Gastroesophageal sphincter (tissue), 4 donors: Measurements from ENCODE around the gene DAPK2. TPM values are rescaled to one million over a fixed set of nuclear protein-coding genes. Genes with fewer than 3 reads are reported as not detected.

ENCODE experiments used
- ATAC-seq: fragments of 150-250 bp; one replicate; pipeline ENCODE4 v1.9.1; 2016; ENCODE audit warnings: mild to moderate bottlenecking, moderate library complexity
- H3K27ac ChIP-seq, 4 donors: fragments of 200-600 bp; sonication (generic) in 3 of 4; 1 replicate in 3 of 4; 2 replicates in 1 of 4; pipeline ENCODE4 v1.5.1; 2016 to 2019
- H3K27me3 ChIP-seq: fragments of 200-600 bp; sonication (generic); one replicate; pipeline ENCODE4 v1.5.1; 2019
- H3K36me3 ChIP-seq, 2 donors: fragments of 200-600 bp; sonication (generic); one replicate each; pipeline ENCODE4 v1.5.1; 2019; ENCODE audit warnings: control low read depth in 1 of 2
- H3K4me1 ChIP-seq, 3 donors: fragments of 200-600 bp; sonication (generic); 1 replicate in 2 of 3; 2 replicates in 1 of 3; pipeline ENCODE4 v1.5.1; 2016 to 2019; ENCODE audit warnings: control low read depth in 2 of 3
- H3K4me3 ChIP-seq, 2 donors: fragments of 200-600 bp; sonication (generic); one replicate each; pipeline ENCODE4 v1.5.1; 2019; ENCODE audit warnings: mild to moderate bottlenecking in 1 of 2, moderate library complexity in 1 of 2
- H3K9me3 ChIP-seq, 3 donors: fragments of 200-600 bp; sonication (generic); one replicate each; pipeline ENCODE4 v1.5.1; 2017 to 2019; ENCODE audit warnings: control low read depth in 2 of 3
- EP300 ChIP-seq: sonication (generic); formaldehyde crosslinking; IDR thresholded peaks from one replicate; pipeline ENCODE4 v1.6.1; 2017; ENCODE audit warnings: antibody characterized with exemption, mild to moderate bottlenecking
- POLR2A ChIP-seq, 2 donors: fragments of 450-650 bp; IDR thresholded peaks; one replicate each; pipeline ENCODE4 v1.6.1; 2017; ENCODE audit warnings: antibody characterized with exemption in 2 of 2, mild to moderate bottlenecking in 2 of 2, moderate library complexity in 1 of 2
- POLR2AphosphoS5 ChIP-seq: sonication (generic); formaldehyde crosslinking; IDR thresholded peaks from one replicate; pipeline ENCODE4 v1.6.1; 2017; ENCODE audit warnings: antibody characterized with exemption
- WGBS, 2 donors: methylation state at CpG; one replicate each; pipeline ENCODE4 v1.1.5; 2018; ENCODE audit warnings: low coverage in 1 of 2; 5-methylcytosine and 5-hydroxymethylcytosine counted together
- total RNA-seq, 4 donors: library from RNA; depleted of rRNA; stranded (reverse); fragments of >200 nt; gene quantifications; one replicate each; pipeline ENCODE4 v1.1.0, GENCODE V29; 2016
- TF ChIP-seq, protein P1 (sequence below), 4 experiments: fragments of 200-600 bp in 2 of 4; fragments of 450-650 bp in 2 of 4; sonication (generic) in 1 of 4; IDR thresholded peaks; one replicate each; pipeline ENCODE4 v1.5.1; 2017 to 2019; ENCODE audit warnings: antibody characterized with exemption in 4 of 4, mild to moderate bottlenecking in 2 of 4, moderate library complexity in 2 of 4

DAPK2 gene
- total RNA-seq, 4 donors from 2014 or later, result 2.0 to 9.5 (median 6.4) TPM

DNA sequence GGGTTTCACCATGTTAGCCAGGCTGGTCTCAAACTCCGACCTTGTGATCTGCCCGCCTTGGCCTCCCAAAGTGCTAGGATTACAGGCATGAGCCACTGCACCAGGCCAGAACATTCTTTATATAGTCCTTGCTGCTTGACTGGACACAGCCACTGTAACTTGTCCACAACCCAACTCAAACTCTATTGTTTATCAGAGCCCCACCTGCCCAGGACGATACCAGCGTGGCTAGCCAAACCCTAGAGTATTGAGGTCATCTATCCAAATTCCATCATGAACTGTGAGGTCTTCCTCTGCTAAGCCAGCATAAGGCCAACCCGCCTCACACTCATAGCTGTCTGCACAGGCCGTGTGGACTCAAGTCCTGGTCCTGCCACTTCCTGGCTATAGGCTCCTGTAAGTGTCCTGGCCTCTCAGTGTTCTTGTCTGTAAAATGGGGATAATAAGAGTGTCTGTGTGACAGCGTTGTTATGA is 63.9 kb downstream of the DAPK2 start:
- Histone ChIP-seq H3K4me1 (peaks cover 0 to 17% (median 0%) of the 10 kb centered on the region in 3 donors), H3K9me3 (no peaks in the 10 kb centered on the region), H3K36me3 (no peaks in the 10 kb centered on the region), H3K27me3 (no peaks in the 10 kb centered on the region), H3K27ac (no peak overlapping the region), H3K4me3 (no peak overlapping the region)
- no peak for ATAC-seq
- no peak for TF ChIP-seq EP300
- TF ChIP-seq POLR2AphosphoS5, result no peak
- 89 to 100% methylated on average over 1 to 5 of the region's 7 CpGs for WGBS, 2 donors

DNA sequence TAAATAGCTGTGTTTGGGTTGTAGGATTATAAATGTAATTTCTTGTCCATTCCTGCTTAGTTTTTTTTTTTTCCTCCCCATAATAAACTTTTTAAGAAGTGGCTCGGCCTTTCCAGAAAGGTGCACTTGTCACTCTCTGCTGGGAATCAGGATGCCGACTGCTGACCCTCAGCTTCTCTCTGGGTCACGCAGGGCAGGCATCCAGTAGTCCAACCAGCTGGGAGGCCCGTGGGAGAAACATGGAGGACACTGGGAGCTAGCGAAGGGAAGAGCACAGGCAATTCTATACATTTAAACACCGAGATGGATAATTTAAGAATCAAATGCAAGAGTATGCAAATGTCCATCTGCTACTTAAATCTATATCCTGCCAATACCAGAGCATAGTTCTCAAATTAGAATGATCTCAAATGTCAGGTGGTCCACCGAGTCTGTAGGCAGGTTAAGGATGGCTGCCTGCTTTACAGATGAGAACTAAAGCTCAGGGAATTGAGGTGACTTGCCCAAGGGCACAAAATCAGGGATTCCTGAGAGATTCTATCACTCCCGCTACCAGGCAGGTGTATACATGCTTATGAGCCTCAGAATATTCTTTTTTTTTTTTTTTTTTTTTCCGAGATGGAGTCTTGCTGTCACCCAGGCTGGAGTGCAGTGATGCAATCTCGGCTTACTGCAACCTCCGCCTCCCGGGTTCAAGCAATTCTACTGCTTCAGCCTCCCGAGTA is 64.5 kb downstream of the DAPK2 start:
- ATAC-seq, result no peak
- Histone ChIP-seq H3K4me1 (peaks cover 0 to 17% (median 0%) of the 10 kb centered on the region in 3 donors), H3K4me3 (no peak overlapping the region), H3K9me3 (no peaks in the 10 kb centered on the region), H3K36me3 (no peaks in the 10 kb centered on the region), H3K27me3 (no peaks in the 10 kb centered on the region), H3K27ac (no peak overlapping the region)
- no peak for TF ChIP-seq POLR2AphosphoS5
- TF ChIP-seq, protein P1, sequence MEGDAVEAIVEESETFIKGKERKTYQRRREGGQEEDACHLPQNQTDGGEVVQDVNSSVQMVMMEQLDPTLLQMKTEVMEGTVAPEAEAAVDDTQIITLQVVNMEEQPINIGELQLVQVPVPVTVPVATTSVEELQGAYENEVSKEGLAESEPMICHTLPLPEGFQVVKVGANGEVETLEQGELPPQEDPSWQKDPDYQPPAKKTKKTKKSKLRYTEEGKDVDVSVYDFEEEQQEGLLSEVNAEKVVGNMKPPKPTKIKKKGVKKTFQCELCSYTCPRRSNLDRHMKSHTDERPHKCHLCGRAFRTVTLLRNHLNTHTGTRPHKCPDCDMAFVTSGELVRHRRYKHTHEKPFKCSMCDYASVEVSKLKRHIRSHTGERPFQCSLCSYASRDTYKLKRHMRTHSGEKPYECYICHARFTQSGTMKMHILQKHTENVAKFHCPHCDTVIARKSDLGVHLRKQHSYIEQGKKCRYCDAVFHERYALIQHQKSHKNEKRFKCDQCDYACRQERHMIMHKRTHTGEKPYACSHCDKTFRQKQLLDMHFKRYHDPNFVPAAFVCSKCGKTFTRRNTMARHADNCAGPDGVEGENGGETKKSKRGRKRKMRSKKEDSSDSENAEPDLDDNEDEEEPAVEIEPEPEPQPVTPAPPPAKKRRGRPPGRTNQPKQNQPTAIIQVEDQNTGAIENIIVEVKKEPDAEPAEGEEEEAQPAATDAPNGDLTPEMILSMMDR (IDR thresholded peaks at IDR 0.05), result no peak
- no peak for TF ChIP-seq EP300
- WGBS, 2 donors, result 85 to 94% methylated on average over 2 to 12 of the region's 13 CpGs

DNA sequence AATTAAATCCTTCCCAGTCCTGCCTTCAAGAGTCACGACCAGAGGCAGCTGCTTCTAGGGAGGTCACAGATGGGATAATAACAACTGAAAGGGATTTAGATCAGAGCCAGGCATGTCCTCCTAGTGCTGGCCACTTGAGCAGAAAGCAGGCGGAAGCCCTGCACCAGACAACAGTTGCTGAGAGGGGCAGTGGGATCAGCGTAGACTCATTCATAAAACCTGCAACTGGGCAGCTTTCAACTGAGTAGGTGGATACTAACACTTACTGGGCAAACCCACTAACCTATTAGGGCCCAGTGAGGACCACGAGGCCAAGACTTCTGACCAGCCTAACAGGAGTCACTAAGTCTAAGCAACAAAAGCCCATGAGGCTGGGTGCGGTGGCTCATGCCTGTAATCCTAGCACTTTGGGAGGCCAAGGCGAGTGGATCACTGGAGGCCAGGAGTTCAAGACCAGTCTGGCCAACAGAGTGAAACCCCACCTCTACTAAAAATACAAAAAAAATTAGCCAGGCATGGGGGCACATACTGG is 67.0 kb downstream of the DAPK2 start:
- 50 to 59% methylated on average over 2 to 5 of the region's 6 CpGs for WGBS, 2 donors
- TF ChIP-seq EP300, result no peak
- no peak for TF ChIP-seq POLR2AphosphoS5
- no peak for TF ChIP-seq POLR2A (IDR thresholded peaks at IDR 0.05)
- TF ChIP-seq, protein P1 (IDR thresholded peaks at IDR 0.05), result no peak
- Histone ChIP-seq H3K27ac (no peak overlapping the region), H3K36me3 (no peaks in the 10 kb centered on the region), H3K27me3 (no peaks in the 10 kb centered on the region), H3K4me3 (no peak overlapping the region), H3K4me1 (no peaks in the 10 kb centered on the region), H3K9me3 (no peaks in the 10 kb centered on the region)
- no peak for ATAC-seq

DNA sequence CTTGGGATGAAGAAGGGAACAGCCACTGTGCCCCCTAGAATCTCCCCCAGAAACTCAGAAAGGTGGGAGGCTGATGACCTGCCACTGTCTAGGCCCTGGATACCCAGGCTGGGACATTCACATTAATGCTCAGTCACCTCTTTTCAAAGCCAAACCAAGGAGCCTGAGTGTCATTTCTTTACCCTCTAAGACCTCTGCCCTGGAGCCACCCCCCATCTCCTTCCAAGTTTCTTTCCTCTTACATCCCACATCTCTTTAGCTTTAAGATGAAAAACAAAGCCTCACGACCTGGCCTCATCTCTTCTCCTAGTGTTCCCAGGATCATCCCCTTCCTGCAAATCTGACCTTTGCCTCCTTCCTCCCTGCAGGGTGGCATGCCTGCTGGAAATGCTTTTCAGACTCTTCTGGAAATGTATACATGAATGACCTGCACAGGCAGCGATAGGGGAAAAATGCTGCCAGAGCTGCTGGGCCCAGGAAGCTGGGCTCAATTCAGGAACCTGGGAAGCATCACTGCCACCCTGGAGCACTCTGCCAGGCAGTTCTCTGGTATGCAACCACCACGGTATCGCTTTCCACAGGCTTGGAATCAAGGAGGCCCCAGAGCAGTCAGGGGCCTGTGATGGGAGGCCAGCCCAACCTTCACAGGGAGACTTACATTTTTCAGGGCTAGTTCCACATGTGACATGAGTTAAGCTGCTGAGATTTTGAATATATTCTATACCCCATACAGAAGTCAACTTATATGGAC is 67.6 kb downstream of the DAPK2 start:
- no peak overlapping the region for H3K27ac ChIP-seq
- no peaks in the 10 kb centered on the region for H3K4me1 ChIP-seq
- ATAC-seq, result no peak
- no peaks in the 10 kb centered on the region for H3K36me3 ChIP-seq
- no peaks in the 10 kb centered on the region for H3K9me3 ChIP-seq
- TF ChIP-seq POLR2A (IDR thresholded peaks at IDR 0.05) (no peak), EP300 (no peak), POLR2AphosphoS5 (no peak)
- TF ChIP-seq, protein P1 (IDR thresholded peaks at IDR 0.05), result no peak
- H3K4me3 ChIP-seq, result no peak overlapping the region
- WGBS, 2 donors, result 62 to 78% methylated on average over 1 to 3 of the region's 4 CpGs
- H3K27me3 ChIP-seq, result no peaks in the 10 kb centered on the region

DNA sequence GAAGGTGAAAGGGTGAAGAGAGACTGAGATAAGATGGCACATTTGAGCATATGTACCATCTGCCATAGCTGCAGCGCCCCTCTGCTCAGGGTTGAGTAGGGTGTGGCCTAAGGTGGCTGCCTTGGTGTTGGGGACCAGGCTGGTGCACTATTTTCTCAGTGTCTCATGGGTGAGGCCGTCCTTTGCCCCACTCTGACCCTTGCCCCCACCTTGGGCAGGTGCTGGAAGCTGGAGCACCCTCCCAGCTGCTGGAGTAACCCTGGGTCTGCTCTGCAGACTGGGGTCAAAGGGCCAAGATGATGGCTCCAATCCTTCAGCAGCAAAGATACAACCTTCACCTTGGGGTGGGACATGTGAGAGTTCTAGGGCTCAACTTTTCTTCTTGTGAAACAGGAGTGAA is 69.2 kb downstream of the DAPK2 start:
- ATAC-seq, result no peak
- Histone ChIP-seq H3K4me3 (no peak overlapping the region), H3K36me3 (no peaks in the 10 kb centered on the region), H3K9me3 (no peaks in the 10 kb centered on the region), H3K4me1 (no peaks in the 10 kb centered on the region), H3K27me3 (no peaks in the 10 kb centered on the region), H3K27ac (no peak overlapping the region)
- WGBS, 2 donors, result 86 to 100% methylated on average over 2 of the region's 2 CpGs
- TF ChIP-seq POLR2AphosphoS5, result no peak
- TF ChIP-seq EP300, result no peak
- TF ChIP-seq POLR2A (IDR thresholded peaks at IDR 0.05), result no peak
- TF ChIP-seq, protein P1 (IDR thresholded peaks at IDR 0.05), result no peak
